SK-N-SH treated with all-trans-retinoic acid at 6 μM for 48 hours (cell line): ENCODE results near the gene KIF21B.

ENCODE experiments used
- ATAC-seq: fragments of 200-7000 bp; cut with Tn5 transposase; 3 replicates; pipeline ENCODE4 v1.9.1; 2020; ENCODE audit warnings: mild to moderate bottlenecking, moderate library complexity
- ARNTL ChIP-seq: fragments of 450-650 bp; formaldehyde crosslinking; IDR thresholded peaks from 2 replicates; pipeline ENCODE4 v1.5.0; 2020; ENCODE audit warnings: low read depth, mild to moderate bottlenecking, moderate library complexity, borderline replicate concordance
- BACH2 ChIP-seq: fragments of 250-450 bp; sonication (Bioruptor Pico); IDR thresholded peaks from 2 replicates; pipeline ENCODE4 v1.9.0; 2021; ENCODE audit warnings: mild to moderate bottlenecking, borderline replicate concordance
- CREB5 ChIP-seq: fragments of 250-450 bp; sonication (Bioruptor Pico); IDR thresholded peaks from 2 replicates; pipeline ENCODE4 v1.5.1; 2020; ENCODE audit warnings: low read depth, mild to moderate bottlenecking, moderate library complexity
- CSDC2 ChIP-seq: fragments of 250-450 bp; sonication (Bioruptor Pico); IDR thresholded peaks from 2 replicates; pipeline ENCODE4 v1.5.0; 2020; ENCODE audit warnings: mild to moderate bottlenecking, moderate library complexity
- CSRNP3 ChIP-seq: fragments of 250-450 bp; sonication (Bioruptor Pico); IDR thresholded peaks from 2 replicates; pipeline ENCODE4 v1.5.1; 2021; ENCODE audit warnings: mild to moderate bottlenecking, moderate library complexity
- GLIS3 ChIP-seq: fragments of 250-450 bp; sonication (Bioruptor Pico); IDR thresholded peaks from 2 replicates; pipeline ENCODE4 v1.5.0; 2020; ENCODE audit warnings: mild to moderate bottlenecking, moderate library complexity
- ISL1 ChIP-seq: fragments of 250-450 bp; sonication (Bioruptor Pico); IDR thresholded peaks from 2 replicates; pipeline ENCODE4 v2.1.2; 2022; ENCODE audit warnings: mild to moderate bottlenecking, moderate library complexity
- OSR1 ChIP-seq: fragments of 250-450 bp; sonication (Bioruptor Pico); IDR thresholded peaks from 2 replicates; pipeline ENCODE4 v1.8.0; 2022; ENCODE audit warnings: moderate library complexity, mild to moderate bottlenecking, inconsistent platforms
- PATZ1 ChIP-seq: fragments of 250-450 bp; sonication (Bioruptor Pico); IDR thresholded peaks from 2 replicates; pipeline ENCODE4 v1.8.0; 2020; ENCODE audit warnings: mild to moderate bottlenecking, moderate library complexity, borderline replicate concordance
- POU6F1 ChIP-seq: fragments of 250-450 bp; sonication (Bioruptor Pico); IDR thresholded peaks from 2 replicates; pipeline ENCODE4 v1.8.0; 2021; ENCODE audit warnings: low read depth, mild to moderate bottlenecking, moderate library complexity, borderline replicate concordance
- PPARA ChIP-seq: fragments of 250-450 bp; sonication (Bioruptor Pico); IDR thresholded peaks from 2 replicates; pipeline ENCODE4 v1.5.0; 2020; ENCODE audit warnings: mild to moderate bottlenecking, borderline replicate concordance
- RARB ChIP-seq: fragments of 250-450 bp; sonication (Bioruptor Pico); IDR thresholded peaks from 2 replicates; pipeline ENCODE4 v1.8.0; 2021; ENCODE audit warnings: mild to moderate bottlenecking, moderate library complexity
- SNAI2 ChIP-seq: fragments of 250-450 bp; sonication (Bioruptor Pico); IDR thresholded peaks from 2 replicates; pipeline ENCODE4 v1.5.0; 2020; ENCODE audit warnings: mild to moderate bottlenecking, moderate library complexity
- TCF4 ChIP-seq: fragments of 250-450 bp; sonication (Bioruptor Pico); IDR thresholded peaks from 2 replicates; pipeline ENCODE4 v1.8.0; 2021; ENCODE audit warnings: mild to moderate bottlenecking, moderate library complexity, borderline replicate concordance
- TOX ChIP-seq: fragments of 250-450 bp; sonication (Bioruptor Pico); IDR thresholded peaks from 2 replicates; pipeline ENCODE4 v1.8.0; 2021; ENCODE audit warnings: mild to moderate bottlenecking, moderate library complexity, borderline replicate concordance
- ZC3H10 ChIP-seq: fragments of 250-450 bp; sonication (Bioruptor Pico); IDR thresholded peaks from 2 replicates; pipeline ENCODE4 v1.5.1; 2021; ENCODE audit warnings: mild to moderate bottlenecking, moderate library complexity
- ZFP3 ChIP-seq: fragments of 250-450 bp; sonication (Bioruptor Pico); IDR thresholded peaks from 2 replicates; pipeline ENCODE4 v1.5.0; 2020; ENCODE audit warnings: mild to moderate bottlenecking, moderate library complexity
- ZFP30 ChIP-seq: fragments of 450-650 bp; formaldehyde crosslinking; IDR thresholded peaks from 2 replicates; pipeline ENCODE4 v1.5.0; 2022; ENCODE audit warnings: mild to moderate bottlenecking, moderate library complexity
- ZNF565 ChIP-seq: fragments of 450-650 bp; formaldehyde crosslinking; conservative IDR thresholded peaks from 2 replicates; pipeline ENCODE4 v1.5.0; 2020; ENCODE audit warnings: low read depth, mild to moderate bottlenecking, moderate library complexity
- ZNF70 ChIP-seq: fragments of 450-650 bp; formaldehyde crosslinking; IDR thresholded peaks from 2 replicates; pipeline ENCODE4 v1.5.0; 2020; ENCODE audit warnings: mild to moderate bottlenecking, moderate library complexity
- ZNF8 ChIP-seq: fragments of 450-650 bp; formaldehyde crosslinking; IDR thresholded peaks from 2 replicates; pipeline ENCODE4 v1.5.0; 2020; ENCODE audit warnings: mild to moderate bottlenecking, moderate library complexity

KIF21B gene

GRCh38 chr1:201004154-201004553, 19.4 kb downstream of the KIF21B start:
- no peak for ATAC-seq
- TF ChIP-seq RARB: no peak

GRCh38 chr1:201002510-201002909, 21.0 kb downstream of the KIF21B start:
- TF ChIP-seq ZFP3 (CRISPR knock-in tag) (no peak), ISL1 (CRISPR knock-in tag) (no peak), CSDC2 (CRISPR knock-in tag) (no peak), ZNF565 (CRISPR knock-in tag) (no peak), ZNF70 (no peak), CSRNP3 (CRISPR knock-in tag) (no peak), BACH2 (CRISPR knock-in tag) (no peak), SNAI2 (CRISPR knock-in tag) (no peak), POU6F1 (CRISPR knock-in tag) (no peak), ZNF8 (CRISPR knock-in tag) (no peak), RARB (no peak), ARNTL (CRISPR knock-in tag) (no peak), ZC3H10 (CRISPR knock-in tag) (no peak)
- ATAC-seq: no peak

GRCh38 chr1:201001962-201002361, 21.6 kb downstream of the KIF21B start:
- ATAC-seq: no peak
- TF ChIP-seq ZC3H10 (CRISPR knock-in tag): no peak
- TF ChIP-seq GLIS3 (CRISPR knock-in tag): no peak
- no peak for TF ChIP-seq ZFP3 (CRISPR knock-in tag)
- TF ChIP-seq, all 23 proteins: peak for 0

GRCh38 chr1:201000391-201000790, 23.1 kb downstream of the KIF21B start:
- no peak for ATAC-seq
- TF ChIP-seq BACH2 (CRISPR knock-in tag) (no peak), CREB5 (CRISPR knock-in tag) (no peak), SNAI2 (CRISPR knock-in tag) (no peak), PPARA (CRISPR knock-in tag) (no peak), PATZ1 (no peak), TOX (no peak), TCF4 (CRISPR knock-in tag) (no peak), CSRNP3 (CRISPR knock-in tag) (no peak), ZNF8 (CRISPR knock-in tag) (no peak), OSR1 (CRISPR knock-in tag) (no peak), ZFP30 (CRISPR knock-in tag) (no peak), GLIS3 (CRISPR knock-in tag) (no peak), ISL1 (CRISPR knock-in tag) (no peak), POU6F1 (CRISPR knock-in tag) (no peak), ZNF70 (no peak)
- TF ChIP-seq, all 23 proteins: peak for 0
